Subcutaneous abdominal adipose tissue (tissue), 5 donors: Measurements from ENCODE around the gene VANGL1.

Experiments
- H3K27ac ChIP-seq: one replicate; pipeline ENCODE4 v1.7.0; 2013; ENCODE audit warnings: low read depth, mild to moderate bottlenecking, inconsistent platforms, low read length, moderate library complexity
- H3K27me3 ChIP-seq, 5 donors: one replicate each; pipeline ENCODE4 v1.7.0; 2013; ENCODE audit warnings: low read length in 5 of 5, inconsistent platforms in 1 of 5; ENCODE audit not compliant: control insufficient read depth in 5 of 5, insufficient read depth in 4 of 5
- H3K36me3 ChIP-seq, 5 donors: one replicate each; pipeline ENCODE4 v1.7.0; 2013; ENCODE audit warnings: low read length in 5 of 5; ENCODE audit not compliant: control insufficient read depth in 5 of 5, insufficient read depth in 5 of 5
- H3K4me1 ChIP-seq, 5 donors: one replicate each; pipeline ENCODE4 v1.7.0; 2013; ENCODE audit warnings: low read length in 5 of 5, mild to moderate bottlenecking in 3 of 5, moderate library complexity in 1 of 5; ENCODE audit not compliant: control insufficient read depth in 5 of 5, insufficient read depth in 5 of 5
- H3K4me3 ChIP-seq, 5 donors: one replicate each; pipeline ENCODE4 v1.7.0; 2013; ENCODE audit warnings: low read length in 5 of 5, low read depth in 1 of 5
- H3K9ac ChIP-seq, 5 donors: one replicate each; pipeline ENCODE4 v1.7.0; 2013; ENCODE audit warnings: low read length in 5 of 5, mild to moderate bottlenecking in 4 of 5, moderate library complexity in 3 of 5
- H3K9me3 ChIP-seq, 5 donors: one replicate each; pipeline ENCODE4 v1.7.0; 2013; ENCODE audit warnings: low read length in 5 of 5; ENCODE audit not compliant: control insufficient read depth in 5 of 5
- donor health status: healthy.
- donor health status: healthy.
- donor health status: healthy.
- donor health status: healthy.
- donor health status: healthy.

Gene VANGL1

GRCh38 chr1:115643225-115643624, 1.5 kb downstream of the VANGL1 start:
- Histone ChIP-seq H3K27ac (no peak overlapping the region), H3K9ac (no peak overlapping the region), H3K9me3 (peaks cover 0 to 20% (median 11%) of the 10 kb centered on the region in 5 donors)

GRCh38 chr1:115643666-115644065, 1.9 kb downstream of the VANGL1 start:
- Histone ChIP-seq H3K9ac (no peak overlapping the region), H3K36me3 (no peaks in the 10 kb centered on the region), H3K4me1 (peaks cover 0 to 15% (median 11%) of the 10 kb centered on the region in 5 donors), H3K9me3 (peaks cover 0 to 16% (median 9%) of the 10 kb centered on the region in 5 donors), H3K27me3 (no peaks in the 10 kb centered on the region), H3K27ac (no peak overlapping the region), H3K4me3 (no peak overlapping the region)

More at GRCh38 chr1:115643225-115643624, 1.5 kb downstream of the VANGL1 start:
- H3K27me3 ChIP-seq = no peaks in the 10 kb centered on the region
- peaks cover 0 to 15% (median 11%) of the 10 kb centered on the region in 5 donors for H3K4me1 ChIP-seq
- H3K36me3 ChIP-seq = no peaks in the 10 kb centered on the region
- peak overlapping the region in 2 of 5 donors; percentile 44 to 83 for H3K4me3 ChIP-seq

GRCh38 chr1:115644109-115644508, 2.3 kb downstream of the VANGL1 start:
- Histone ChIP-seq H3K27ac (no peak overlapping the region), H3K9me3 (peaks cover 0 to 12% (median 5%) of the 10 kb centered on the region in 5 donors), H3K4me1 (peaks cover 0 to 15% (median 11%) of the 10 kb centered on the region in 5 donors), H3K4me3 (no peak overlapping the region), H3K9ac (no peak overlapping the region), H3K27me3 (no peaks in the 10 kb centered on the region), H3K36me3 (no peaks in the 10 kb centered on the region)

- no peaks in the 10 kb centered on the region for H3K9me3 ChIP-seq
- no peak overlapping the region for H3K27ac ChIP-seq
- no peak overlapping the region for H3K9ac ChIP-seq
- peaks cover 0 to 15% (median 15%) of the 10 kb centered on the region in 5 donors for H3K4me1 ChIP-seq
- no peaks in the 10 kb centered on the region for H3K27me3 ChIP-seq
- H3K36me3 ChIP-seq = peaks cover 0 to under 1% (median 0%) of the 10 kb centered on the region in 5 donors
- H3K4me3 ChIP-seq = no peak overlapping the region
Observed at GRCh38 chr1:115647047-115647446, 5.3 kb downstream of the VANGL1 start.

GRCh38 chr1:115647507-115647906, 5.7 kb downstream of the VANGL1 start:
- Histone ChIP-seq H3K36me3 (peaks cover 0 to 5% (median 4%) of the 10 kb centered on the region in 5 donors), H3K9ac (no peak overlapping the region), H3K27ac (no peak overlapping the region), H3K4me3 (no peak overlapping the region), H3K27me3 (no peaks in the 10 kb centered on the region), H3K9me3 (no peaks in the 10 kb centered on the region), H3K4me1 (peaks cover 0 to 15% (median 12%) of the 10 kb centered on the region in 5 donors)

GRCh38 chr1:115647919-115648650, 6.3 kb downstream of the VANGL1 start:
- H3K9ac ChIP-seq = no peak overlapping the region
- no peaks in the 10 kb centered on the region for H3K9me3 ChIP-seq
- peaks cover 0 to 10% (median 6%) of the 10 kb centered on the region in 5 donors for H3K4me1 ChIP-seq
- peaks cover 0 to 9% (median 5%) of the 10 kb centered on the region in 5 donors for H3K36me3 ChIP-seq
- H3K27me3 ChIP-seq = no peaks in the 10 kb centered on the region
- H3K4me3 ChIP-seq = no peak overlapping the region
- H3K27ac ChIP-seq = no peak overlapping the region

GRCh38 chr1:115648717-115649691, 7.2 kb downstream of the VANGL1 start:
- Histone ChIP-seq H3K27me3 (no peaks in the 10 kb centered on the region), H3K4me3 (no peak overlapping the region), H3K36me3 (peaks cover 0 to 11% (median 5%) of the 10 kb centered on the region in 5 donors), H3K4me1 (peaks cover 0 to 6% (median 5%) of the 10 kb centered on the region in 5 donors), H3K9me3 (no peaks in the 10 kb centered on the region), H3K27ac (no peak overlapping the region), H3K9ac (no peak overlapping the region)

GRCh38 chr1:115649964-115650363, 8.2 kb downstream of the VANGL1 start:
- H3K36me3 ChIP-seq = peaks cover 0 to 11% (median 5%) of the 10 kb centered on the region in 5 donors
- no peak overlapping the region for H3K27ac ChIP-seq
- H3K4me3 ChIP-seq = no peak overlapping the region
- no peaks in the 10 kb centered on the region for H3K9me3 ChIP-seq
- peaks cover 0 to 14% (median 7%) of the 10 kb centered on the region in 5 donors for H3K4me1 ChIP-seq
- no peaks in the 10 kb centered on the region for H3K27me3 ChIP-seq
- H3K9ac ChIP-seq = no peak overlapping the region

GRCh38 chr1:115650961-115651360, 9.2 kb downstream of the VANGL1 start:
- Histone ChIP-seq H3K4me3 (no peak overlapping the region), H3K9me3 (no peaks in the 10 kb centered on the region), H3K27ac (no peak overlapping the region), H3K9ac (no peak overlapping the region), H3K4me1 (peaks cover 0 to 24% (median 7%) of the 10 kb centered on the region in 5 donors), H3K27me3 (no peaks in the 10 kb centered on the region), H3K36me3 (peaks cover 0 to 11% (median 5%) of the 10 kb centered on the region in 5 donors)
